Psoas muscle (tissue), 8 donors: Measurements from ENCODE around the gene TNFRSF14. TPM values are rescaled to one million over a fixed set of nuclear protein-coding genes. Genes with fewer than 3 reads are reported as not detected.

Source experiments
- ATAC-seq, 4 donors: fragments of 200-7000 bp; cut with Tn5 transposase; one replicate each; pipeline ENCODE4 v1.9.1; 2020; ENCODE audit warnings: moderate library complexity in 3 of 4, mild to moderate bottlenecking in 2 of 4
- DNase-seq, 2 donors: peaks; one replicate each; pipeline ENCODE4 v3.0.0-alpha.2; 2020
- H3K27ac ChIP-seq: fragments of 200-600 bp; one replicate; pipeline ENCODE4 v1.8.0; 2022
- H3K27me3 ChIP-seq, 3 donors: fragments of 200-600 bp in 1 of 3; one replicate each; pipeline versions ENCODE4 v1.6.1 to v1.8.0; 2013 to 2022; ENCODE audit warnings: low read length in 2 of 3, mild to moderate bottlenecking in 2 of 3, moderate library complexity in 1 of 3; ENCODE audit not compliant: insufficient read depth in 3 of 3
- H3K36me3 ChIP-seq, 2 donors: fragments of 200-600 bp in 1 of 2; one replicate each; pipeline versions ENCODE4 v1.6.1 to v1.8.0; 2013 to 2022; ENCODE audit warnings: low read depth in 1 of 2, mild to moderate bottlenecking in 1 of 2, moderate library complexity in 1 of 2; ENCODE audit not compliant: insufficient read depth in 1 of 2
- H3K4me1 ChIP-seq: fragments of 200-600 bp; one replicate; pipeline ENCODE4 v1.8.0; 2022
- H3K4me3 ChIP-seq: fragments of 200-600 bp; one replicate; pipeline ENCODE4 v1.8.0; 2022; ENCODE audit warnings: mild to moderate bottlenecking
- H3K9me3 ChIP-seq: fragments of 200-600 bp; one replicate; pipeline ENCODE4 v1.8.0; 2022
- WGBS, 3 donors: extraction: QIAGEN DNeasy Blood & Tissue Kit; methylation state at CpG; one replicate each; pipeline versions ENCODE4 v1.1.6 to v1.1.7; 2013; 5-methylcytosine and 5-hydroxymethylcytosine counted together
- intact Hi-C, 2 donors: fragments of 100-400 bp; cut with DNase I; formaldehyde crosslinking; loops; one replicate each; pipeline versions ENCODE4 v1.11.0 to v1.14.2; 2022
- polyA plus RNA-seq, 3 donors: library from polyadenylated mRNA; stranded (reverse); fragments of 200-250 nt; gene quantifications; one replicate each; pipeline ENCODE4 v1.2.3, GENCODE V29; 2013
- total RNA-seq, 4 donors: library from RNA; stranded (reverse); fragmentation: NEBNext Ultra II Directional in 2 of 4; extraction: Animal tissue kit (Norgen Biotek cat#: 25700) in 2 of 4; gene quantifications; one replicate each; pipeline versions ENCODE4 v1.2.1 to v1.2.4, GENCODE V29; 2021 to 2023
- TF ChIP-seq, protein P1 (sequence below): fragments of 200-600 bp; IDR thresholded peaks from one replicate; pipeline ENCODE4 v1.8.0; 2022; ENCODE audit warnings: antibody characterized with exemption
- donor health status: healthy with polysubstance abuse.
- donor health status: DM: no; HTN: no; CAD: no; lungs with moderate emphysema.
- donor health status: Bipolar disorder and iron deficiency.
- donor health status: healthy.
- donor health status: DM: yes; HTN: yes; CAD: no.
- donor health status: DM: no; HTN: no; CAD: no.
- donor health status: DM: no; HTN: no; CAD: no.
- donor health status: DM: yes; HTN: yes; CAD: no.

Gene TNFRSF14
- total and polyA plus RNA-seq, 7 donors: 6.2 to 10.8 (median 8.2) TPM

GRCh38 chr1:2603521-2604155 lies 47.5 kb downstream of the TNFRSF14 start:
- DNase-seq (no peak), ATAC-seq (no peak)
- intact Hi-C loops: no loop called here
- WGBS, 3 donors: 67 to 79% (median 73%) methylated on average over 22 to 25 of the region's 25 CpGs
- Histone ChIP-seq H3K27ac (no peak overlapping the region), H3K36me3 (no peaks in the 10 kb centered on the region), H3K27me3 (peaks cover 0 to 27% (median 5%) of the 10 kb centered on the region in 3 donors), H3K4me3 (no peak overlapping the region), H3K9me3 (no peaks in the 10 kb centered on the region), H3K4me1 (no peaks in the 10 kb centered on the region)
- TF ChIP-seq, protein P1, sequence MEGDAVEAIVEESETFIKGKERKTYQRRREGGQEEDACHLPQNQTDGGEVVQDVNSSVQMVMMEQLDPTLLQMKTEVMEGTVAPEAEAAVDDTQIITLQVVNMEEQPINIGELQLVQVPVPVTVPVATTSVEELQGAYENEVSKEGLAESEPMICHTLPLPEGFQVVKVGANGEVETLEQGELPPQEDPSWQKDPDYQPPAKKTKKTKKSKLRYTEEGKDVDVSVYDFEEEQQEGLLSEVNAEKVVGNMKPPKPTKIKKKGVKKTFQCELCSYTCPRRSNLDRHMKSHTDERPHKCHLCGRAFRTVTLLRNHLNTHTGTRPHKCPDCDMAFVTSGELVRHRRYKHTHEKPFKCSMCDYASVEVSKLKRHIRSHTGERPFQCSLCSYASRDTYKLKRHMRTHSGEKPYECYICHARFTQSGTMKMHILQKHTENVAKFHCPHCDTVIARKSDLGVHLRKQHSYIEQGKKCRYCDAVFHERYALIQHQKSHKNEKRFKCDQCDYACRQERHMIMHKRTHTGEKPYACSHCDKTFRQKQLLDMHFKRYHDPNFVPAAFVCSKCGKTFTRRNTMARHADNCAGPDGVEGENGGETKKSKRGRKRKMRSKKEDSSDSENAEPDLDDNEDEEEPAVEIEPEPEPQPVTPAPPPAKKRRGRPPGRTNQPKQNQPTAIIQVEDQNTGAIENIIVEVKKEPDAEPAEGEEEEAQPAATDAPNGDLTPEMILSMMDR: no peak

- TF ChIP-seq, protein P1: no peak
- DNase-seq (peak in 1 of 2 donors; percentile 36), ATAC-seq (no peak)
- intact Hi-C loops: no loop called here
- H3K27ac ChIP-seq: no peak overlapping the region
- no peaks in the 10 kb centered on the region for H3K4me1 ChIP-seq
- H3K9me3 ChIP-seq: no peaks in the 10 kb centered on the region
- no peak overlapping the region for H3K4me3 ChIP-seq
- 79 to 82% (median 80%) methylated on average over 17 to 19 of the region's 19 CpGs for whole genome bisulfite sequencing, 3 donors
- H3K36me3 ChIP-seq: no peaks in the 10 kb centered on the region
- H3K27me3 ChIP-seq: peaks cover 0 to 27% (median 5%) of the 10 kb centered on the region in 3 donors
Observed at GRCh38 chr1:2604156-2604843, 48.1 kb downstream of the TNFRSF14 start.

GRCh38 chr1:2604844-2605508 lies 48.8 kb downstream of the TNFRSF14 start:
- Histone ChIP-seq H3K36me3 (no peaks in the 10 kb centered on the region), H3K4me3 (no peak overlapping the region), H3K4me1 (no peaks in the 10 kb centered on the region), H3K27ac (no peak overlapping the region), H3K9me3 (no peaks in the 10 kb centered on the region), H3K27me3 (peaks cover 0 to 32% (median 8%) of the 10 kb centered on the region in 3 donors)
- DNase-seq (peak in 1 of 2 donors; percentile 33), ATAC-seq (no peak)
- WGBS, 3 donors: 63 to 79% (median 72%) methylated on average over 14 of the region's 14 CpGs
- TF ChIP-seq, protein P1: no peak
- intact Hi-C loops: no loop called here

DNA sequence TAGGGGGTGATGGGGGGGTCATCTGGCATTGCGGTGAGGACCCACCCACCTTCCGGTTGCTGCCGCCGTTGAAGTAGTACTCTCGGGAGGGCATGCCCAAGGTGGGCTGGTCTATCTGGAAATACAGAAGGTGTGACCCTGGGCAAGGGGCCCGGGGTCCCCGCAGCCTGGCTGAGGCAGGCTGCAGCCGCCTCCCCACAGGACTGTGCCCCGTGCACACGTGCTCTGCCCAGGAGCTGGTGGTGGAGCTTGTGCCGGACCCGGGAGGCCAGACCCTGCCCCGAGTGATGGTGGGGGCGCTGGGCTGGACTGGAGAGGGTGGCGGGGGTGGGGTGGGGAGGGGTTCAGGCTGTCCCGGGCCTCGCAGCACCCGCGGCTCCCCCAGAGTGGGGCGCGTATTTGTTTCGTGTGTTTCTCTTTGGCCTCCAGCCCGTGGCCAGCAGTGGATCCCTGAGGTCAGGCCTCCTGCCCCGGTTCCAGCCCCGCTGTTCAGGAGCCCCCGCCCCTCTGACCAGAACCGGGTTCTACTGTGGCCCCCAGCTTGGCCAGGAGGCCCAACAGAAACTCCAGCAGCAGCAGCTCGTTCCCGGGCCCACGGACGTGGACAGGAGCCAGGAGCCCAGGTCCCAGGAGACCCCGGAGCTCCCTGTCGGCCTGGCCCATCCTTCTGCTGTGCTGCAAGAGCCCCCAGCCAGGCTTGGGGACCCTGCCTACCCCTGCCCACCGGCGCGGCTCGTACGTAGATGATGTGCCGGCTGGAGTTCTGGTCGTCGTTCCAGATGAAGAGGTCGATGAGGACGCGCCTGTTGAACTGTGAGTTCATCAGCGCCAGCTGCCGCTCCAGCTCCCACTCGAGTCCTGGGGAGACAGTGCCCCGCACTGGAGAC lies 49.6 kb downstream of the TNFRSF14 start:
- H3K4me3 ChIP-seq: no peak overlapping the region
- intact Hi-C loops: no loop called here
- DNase-seq (peak in 1 of 2 donors; percentile 41), ATAC-seq (no peak)
- H3K4me1 ChIP-seq: no peaks in the 10 kb centered on the region
- no peak overlapping the region for H3K27ac ChIP-seq
- 65 to 70% (median 69%) methylated on average over 36 to 48 of the region's 48 CpGs for WGBS, 3 donors
- no peaks in the 10 kb centered on the region for H3K36me3 ChIP-seq
- H3K9me3 ChIP-seq: no peaks in the 10 kb centered on the region
- peaks cover 0 to 32% (median 8%) of the 10 kb centered on the region in 3 donors for H3K27me3 ChIP-seq
- TF ChIP-seq, protein P1: no peak
